Neuronal stem cell (in vitro differentiated cells): ENCODE data around the gene NEDD4.

Experiments
- DNase-seq: peaks from one replicate; pipeline ENCODE4 v3.0.0-alpha.2; 2013; ENCODE audit warnings: low spot score
- H2AFZ ChIP-seq: one replicate; pipeline ENCODE4 v1.6.1; 2013; ENCODE audit warnings: mild to moderate bottlenecking, low read length, inconsistent platforms
- H2AK5ac ChIP-seq: 2 replicates; pipeline ENCODE4 v1.6.1; 2013; ENCODE audit warnings: low read depth, mild to moderate bottlenecking, inconsistent platforms, low read length, moderate library complexity, mixed read lengths
- H2BK120ac ChIP-seq: 2 replicates; pipeline ENCODE4 v1.6.1; 2013; ENCODE audit warnings: low read depth, mild to moderate bottlenecking, inconsistent platforms, low read length, moderate library complexity, mixed read lengths
- H2BK12ac ChIP-seq: one replicate; pipeline ENCODE4 v1.6.1; 2013; ENCODE audit warnings: low read length, inconsistent platforms
- H2BK15ac ChIP-seq: 2 replicates; pipeline ENCODE4 v1.6.1; 2013; ENCODE audit warnings: mild to moderate bottlenecking, low read length, inconsistent platforms, mixed read lengths
- H2BK5ac ChIP-seq: one replicate; pipeline ENCODE4 v1.6.1; 2013; ENCODE audit warnings: inconsistent platforms, mild to moderate bottlenecking, low read length, moderate library complexity
- H3K14ac ChIP-seq: one replicate; pipeline ENCODE4 v1.6.1; 2013; ENCODE audit warnings: low read length, inconsistent platforms
- H3K18ac ChIP-seq: 2 replicates; pipeline ENCODE4 v1.6.1; 2013; ENCODE audit warnings: low read length, inconsistent platforms
- H3K23ac ChIP-seq: 2 replicates; pipeline ENCODE4 v1.6.1; 2013; ENCODE audit warnings: low read depth, mild to moderate bottlenecking, mixed read lengths, low read length, inconsistent platforms; ENCODE audit not compliant: poor library complexity
- H3K27ac ChIP-seq: replicated peaks from 3 replicates; pipeline ENCODE4 v1.5.1; 2013; ENCODE audit warnings: low read length, inconsistent platforms
- H3K27me3 ChIP-seq, 3 experiments: 2 replicates each; pipeline ENCODE4 v1.6.1; 2013; ENCODE audit warnings: low read length in 3 of 3, mild to moderate bottlenecking in 2 of 3, inconsistent platforms in 1 of 3, low read depth in 1 of 3, mixed read lengths in 1 of 3, moderate library complexity in 1 of 3; ENCODE audit not compliant: control insufficient read depth in 3 of 3, insufficient read depth in 3 of 3
- H3K36me3 ChIP-seq, 2 donors: replicated peaks in 1 of 2; 2 replicates each; pipeline ENCODE4 v1.6.1; 2013; ENCODE audit warnings: low read length in 2 of 2; ENCODE audit not compliant: control insufficient read depth in 2 of 2, insufficient read depth in 2 of 2
- H3K4ac ChIP-seq: 2 replicates; pipeline ENCODE4 v1.6.1; 2013; ENCODE audit warnings: inconsistent platforms, mild to moderate bottlenecking, low read length, moderate library complexity
- H3K4me1 ChIP-seq, 2 donors: 1 replicate in 1 of 2; 2 replicates in 1 of 2; pipeline ENCODE4 v1.6.1; 2013; ENCODE audit warnings: low read length in 2 of 2, low read depth in 1 of 2; ENCODE audit not compliant: control insufficient read depth in 2 of 2, insufficient read depth in 1 of 2
- H3K4me2 ChIP-seq: one replicate; pipeline ENCODE4 v1.6.1; 2013; ENCODE audit warnings: mild to moderate bottlenecking, low read length, inconsistent platforms; ENCODE audit not compliant: insufficient read depth, poor library complexity, severe bottlenecking
- H3K4me3 ChIP-seq, 2 donors: 2 replicates each; pipeline ENCODE4 v1.5.1; 2013; ENCODE audit warnings: low read length in 2 of 2, mild to moderate bottlenecking in 2 of 2, inconsistent platforms in 1 of 2, moderate library complexity in 1 of 2
- H3K79me1 ChIP-seq: one replicate; pipeline ENCODE4 v1.6.1; 2013; ENCODE audit warnings: low read depth, mild to moderate bottlenecking, inconsistent platforms, low read length, moderate library complexity
- H3K9ac ChIP-seq: one replicate; pipeline ENCODE4 v1.6.1; 2013; ENCODE audit warnings: mild to moderate bottlenecking, low read depth, low read length, inconsistent platforms; ENCODE audit not compliant: poor library complexity
- H3K9me3 ChIP-seq, 2 donors: replicated peaks in 1 of 2; 2 replicates each; pipeline versions ENCODE3 to v1.6.1; 2013; ENCODE audit warnings: low read length in 2 of 2, mild to moderate bottlenecking in 2 of 2, inconsistent platforms in 1 of 2, low read depth in 1 of 2, mixed read lengths in 1 of 2, moderate library complexity in 1 of 2; ENCODE audit not compliant: control insufficient read depth in 2 of 2, insufficient read depth in 1 of 2
- H4K8ac ChIP-seq: one replicate; pipeline ENCODE4 v1.6.1; 2013; ENCODE audit warnings: low read depth, mild to moderate bottlenecking, inconsistent platforms, low read length, moderate library complexity
- H4K91ac ChIP-seq: one replicate; pipeline ENCODE4 v1.6.1; 2013; ENCODE audit warnings: low read length, low read depth, mild to moderate bottlenecking, inconsistent platforms; ENCODE audit not compliant: poor library complexity
- WGBS, 2 donors: extraction: QIAGEN DNeasy Blood & Tissue Kit; methylation state at CpG; one replicate each; pipeline ENCODE4 v1.1.7; 2013; ENCODE audit warnings: missing lambda C conversion rate in 2 of 2, mixed read lengths in 1 of 2; ENCODE audit not compliant: insufficient read length in 2 of 2, insufficient replicate concordance in 1 of 2; ENCODE audit errors: extremely low coverage in 2 of 2; 5-methylcytosine and 5-hydroxymethylcytosine counted together

The NEDD4 gene

GRCh38 chr15:55912982-55913381 is 80.4 kb downstream of the NEDD4 start:
- H3K79me1 ChIP-seq = no peaks in the 10 kb centered on the region

GRCh38 chr15:55909036-55909811 is 84.2 kb downstream of the NEDD4 start:
- Histone ChIP-seq H3K4me1 (peaks cover 0 to 5% of the 10 kb centered on the region in 2 donors), H3K9me3 (no peaks in the 10 kb centered on the region), H4K91ac (no peak overlapping the region), H3K27ac (no peak overlapping the region), H3K18ac (no peak overlapping the region), H3K36me3 (no peaks in the 10 kb centered on the region), H3K23ac (no peak overlapping the region), H2BK15ac (no peak overlapping the region), H3K4me2 (no peak overlapping the region), H2AK5ac (no peak overlapping the region), H3K79me1 (no peaks in the 10 kb centered on the region), H3K9ac (no peak overlapping the region), H3K4me3 (no peak overlapping the region), H3K27me3 (no peaks in the 10 kb centered on the region), H2BK120ac (no peak overlapping the region), H4K8ac (no peak overlapping the region), H3K4ac (no peak overlapping the region), H2BK12ac (no peak overlapping the region), H2BK5ac (no peak overlapping the region), H2AFZ (no peak overlapping the region), H3K14ac (no peak overlapping the region)
- WGBS, 2 donors = no CpG with 5 or more reads among the region's 9 CpGs
- DNase-seq = no peak

More at GRCh38 chr15:55912982-55913381, 80.4 kb downstream of the NEDD4 start:
- Histone ChIP-seq H4K8ac (no peak overlapping the region), H2BK12ac (no peak overlapping the region), H2BK120ac (no peak overlapping the region), H2AFZ (no peak overlapping the region), H3K4ac (no peak overlapping the region), H3K36me3 (no peaks in the 10 kb centered on the region), H3K14ac (no peak overlapping the region), H3K4me1 (no peaks in the 10 kb centered on the region), H3K27ac (no peak overlapping the region), H3K9me3 (no peaks in the 10 kb centered on the region), H4K91ac (no peak overlapping the region), H3K9ac (no peak overlapping the region), H2BK5ac (no peak overlapping the region), H3K18ac (no peak overlapping the region), H2AK5ac (no peak overlapping the region), H3K23ac (no peak overlapping the region), H3K27me3 (no peaks in the 10 kb centered on the region), H3K4me3 (no peak overlapping the region), H3K4me2 (no peak overlapping the region), H2BK15ac (no peak overlapping the region)
- WGBS, 2 donors = no CpG with 5 or more reads among the region's 2 CpGs
- no peak for DNase-seq

GRCh38 chr15:55907797-55908196 is 85.6 kb downstream of the NEDD4 start:
- Histone ChIP-seq H3K27me3 (no peaks in the 10 kb centered on the region), H3K4me2 (no peak overlapping the region), H2AK5ac (no peak overlapping the region), H3K79me1 (no peaks in the 10 kb centered on the region), H3K23ac (no peak overlapping the region), H3K18ac (no peak overlapping the region), H3K9ac (no peak overlapping the region), H3K4ac (no peak overlapping the region), H3K14ac (no peak overlapping the region), H4K91ac (no peak overlapping the region), H2BK15ac (no peak overlapping the region), H2BK120ac (no peak overlapping the region), H3K27ac (no peak overlapping the region), H3K9me3 (no peaks in the 10 kb centered on the region), H2BK5ac (no peak overlapping the region), H3K4me3 (no peak overlapping the region), H3K4me1 (peaks cover 0 to 5% of the 10 kb centered on the region in 2 donors), H4K8ac (no peak overlapping the region), H3K36me3 (no peaks in the 10 kb centered on the region), H2BK12ac (no peak overlapping the region), H2AFZ (no peak overlapping the region)
- no CpG with 5 or more reads among the region's 4 CpGs for WGBS, 2 donors
- DNase-seq = no peak

- no peak overlapping the region for H3K27ac ChIP-seq
- no peak overlapping the region for H3K14ac ChIP-seq
- no peaks in the 10 kb centered on the region for H3K27me3 ChIP-seq
- H3K36me3 ChIP-seq = no peaks in the 10 kb centered on the region
- no peak overlapping the region for H3K9ac ChIP-seq
- no peaks in the 10 kb centered on the region for H3K9me3 ChIP-seq
- H2BK120ac ChIP-seq = no peak overlapping the region
- no peak overlapping the region for H2BK12ac ChIP-seq
- no peaks in the 10 kb centered on the region for H3K79me1 ChIP-seq
- no peak overlapping the region for H4K91ac ChIP-seq
- no peak overlapping the region for H3K18ac ChIP-seq
- peaks cover 0 to 5% of the 10 kb centered on the region in 2 donors for H3K4me1 ChIP-seq
- no peak for DNase-seq
- no CpG with 5 or more reads among the region's 4 CpGs for WGBS, 2 donors
- no peak overlapping the region for H2AK5ac ChIP-seq
- no peak overlapping the region for H4K8ac ChIP-seq
- no peak overlapping the region for H3K4me2 ChIP-seq
- H3K4me3 ChIP-seq = no peak overlapping the region
- no peak overlapping the region for H2BK15ac ChIP-seq
- no peak overlapping the region for H2BK5ac ChIP-seq
- H2AFZ ChIP-seq = no peak overlapping the region
- no peak overlapping the region for H3K23ac ChIP-seq
- no peak overlapping the region for H3K4ac ChIP-seq
Observed at GRCh38 chr15:55902981-55903380, 90.4 kb downstream of the NEDD4 start.
